Endodermal cell (in vitro differentiated cells): ENCODE data around the gene STAT1. TPM values are rescaled to one million over a fixed set of nuclear protein-coding genes. Genes with fewer than 3 reads are reported as not detected.
A peak's percentile ranks its signal among the peaks of the same experiment; 100 is the strongest.

Experiments used
- DNase-seq: peaks from one replicate; pipeline ENCODE4 v3.0.0-alpha.2; 2017
- H3K27ac ChIP-seq: 2 replicates; pipeline ENCODE4 v1.5.1; 2013; ENCODE audit warnings: mild to moderate bottlenecking, low read depth, low read length, moderate library complexity
- H3K27me3 ChIP-seq: 2 replicates; pipeline ENCODE4 v1.6.1; 2013; ENCODE audit warnings: mild to moderate bottlenecking, low read length, moderate library complexity; ENCODE audit not compliant: insufficient read depth, control insufficient read depth, poor library complexity, severe bottlenecking
- H3K36me3 ChIP-seq: 2 replicates; pipeline ENCODE4 v1.7.0; 2013; ENCODE audit warnings: mild to moderate bottlenecking, low read length, moderate library complexity; ENCODE audit not compliant: control insufficient read depth, insufficient read depth
- H3K4me1 ChIP-seq: one replicate; pipeline ENCODE4 v1.7.0; 2013; ENCODE audit warnings: low read length; ENCODE audit not compliant: control insufficient read depth, insufficient read depth
- H3K4me3 ChIP-seq: 2 replicates; pipeline ENCODE4 v1.5.1; 2013; ENCODE audit warnings: mild to moderate bottlenecking, low read length, moderate library complexity
- H3K9ac ChIP-seq: 2 replicates; pipeline ENCODE4 v1.6.1; 2013; ENCODE audit warnings: mild to moderate bottlenecking, low read length, moderate library complexity; ENCODE audit not compliant: poor library complexity, severe bottlenecking; ENCODE audit errors: extremely low read depth
- H3K9me3 ChIP-seq: 2 replicates; pipeline ENCODE4 v1.6.1; 2013; ENCODE audit warnings: mild to moderate bottlenecking, low read length, moderate library complexity; ENCODE audit not compliant: control insufficient read depth
- H3K27ac Mint-ChIP-seq: 2 replicates; pipeline ENCODE4 v1.8.0; 2020; ENCODE audit warnings: mixed read lengths
- H3K27me3 Mint-ChIP-seq: 2 replicates; pipeline ENCODE4 v1.8.0; 2021; ENCODE audit warnings: mild to moderate bottlenecking, mixed read lengths; ENCODE audit not compliant: insufficient read depth
- H3K36me3 Mint-ChIP-seq: 2 replicates; pipeline ENCODE4 v1.8.0; 2020; ENCODE audit warnings: low read depth, mixed read lengths
- H3K4me1 Mint-ChIP-seq: 2 replicates; pipeline ENCODE4 v1.8.0; 2020; ENCODE audit warnings: mixed read lengths
- H3K4me3 Mint-ChIP-seq: 2 replicates; pipeline ENCODE4 v1.8.0; 2020; ENCODE audit warnings: mild to moderate bottlenecking, moderate library complexity, mixed read lengths
- H3K9me3 Mint-ChIP-seq: 2 replicates; pipeline ENCODE4 v1.8.0; 2020; ENCODE audit warnings: mild to moderate bottlenecking, mixed read lengths
- WGBS, 2 experiments: methylation state at CpG; one replicate each; pipeline versions ENCODE4 v1.1.5 to v1.1.7; 2013; ENCODE audit warnings: missing lambda C conversion rate in 2 of 2, mixed read lengths in 1 of 2; ENCODE audit not compliant: insufficient coverage in 1 of 2, insufficient read length in 1 of 2; 5-methylcytosine and 5-hydroxymethylcytosine counted together
- total RNA-seq, 2 donors: library from RNA; stranded (reverse); fragmentation: NEBNext Ultra II Directional in 1 of 2; extraction: Animal tissue kit (Norgen Biotek cat#: 25700) in 1 of 2; gene quantifications; 2 replicates in 1 of 2; 3 replicates in 1 of 2; pipeline ENCODE4 v1.2.1, GENCODE V29; 2021
- TF ChIP-seq, protein P1 (sequence below): fragments of 200-600 bp; sonication (generic); conservative IDR thresholded peaks from 2 replicates; pipeline ENCODE4 v1.5.0; 2021; ENCODE audit warnings: antibody characterized with exemption, mild to moderate bottlenecking

STAT1 gene
- total RNA-seq, 2 donors from 2014 or later: 48.3 to 74.4 TPM

DNA sequence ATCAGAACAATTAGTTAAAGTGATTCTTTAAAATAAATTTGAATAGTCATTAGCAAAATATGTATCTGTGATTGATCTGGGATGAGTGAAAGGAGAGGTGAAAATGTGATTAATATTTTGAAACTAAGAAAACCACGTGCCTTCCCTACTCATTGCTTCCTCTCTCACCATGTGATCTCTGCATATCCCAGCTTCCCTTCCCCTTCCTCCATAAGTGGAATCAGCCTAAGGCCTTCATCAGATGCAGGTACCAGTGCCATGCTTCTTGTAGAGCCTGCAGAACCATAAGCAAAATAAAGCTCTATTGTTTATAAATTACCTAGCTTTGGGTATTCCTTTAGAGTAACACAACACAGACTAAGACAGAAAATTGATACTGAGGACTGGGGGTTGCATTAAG, 11.2 kb upstream of the STAT1 start:
- 91% methylated on average over 1 of the region's 1 CpG; no CpG with 5 or more reads in 1 of the 2 experiments for WGBS, 2 experiments
- Histone ChIP-seq H3K9me3 (no peaks in the 10 kb centered on the region), H3K4me3 (no peak overlapping the region), H3K27ac (no peak overlapping the region), H3K36me3 (no peaks in the 10 kb centered on the region), H3K4me1 (peaks cover 12% of the 10 kb centered on the region), H3K27me3 (no peaks in the 10 kb centered on the region), H3K9ac (no peak overlapping the region)
- Mint-ChIP-seq H3K4me1 (peaks cover 9% of the 10 kb centered on the region), H3K27me3 (no peaks in the 10 kb centered on the region), H3K27ac (no peak overlapping the region), H3K9me3 (no peaks in the 10 kb centered on the region), H3K4me3 (no peak overlapping the region), H3K36me3 (no peaks in the 10 kb centered on the region)
- TF ChIP-seq, protein P1, sequence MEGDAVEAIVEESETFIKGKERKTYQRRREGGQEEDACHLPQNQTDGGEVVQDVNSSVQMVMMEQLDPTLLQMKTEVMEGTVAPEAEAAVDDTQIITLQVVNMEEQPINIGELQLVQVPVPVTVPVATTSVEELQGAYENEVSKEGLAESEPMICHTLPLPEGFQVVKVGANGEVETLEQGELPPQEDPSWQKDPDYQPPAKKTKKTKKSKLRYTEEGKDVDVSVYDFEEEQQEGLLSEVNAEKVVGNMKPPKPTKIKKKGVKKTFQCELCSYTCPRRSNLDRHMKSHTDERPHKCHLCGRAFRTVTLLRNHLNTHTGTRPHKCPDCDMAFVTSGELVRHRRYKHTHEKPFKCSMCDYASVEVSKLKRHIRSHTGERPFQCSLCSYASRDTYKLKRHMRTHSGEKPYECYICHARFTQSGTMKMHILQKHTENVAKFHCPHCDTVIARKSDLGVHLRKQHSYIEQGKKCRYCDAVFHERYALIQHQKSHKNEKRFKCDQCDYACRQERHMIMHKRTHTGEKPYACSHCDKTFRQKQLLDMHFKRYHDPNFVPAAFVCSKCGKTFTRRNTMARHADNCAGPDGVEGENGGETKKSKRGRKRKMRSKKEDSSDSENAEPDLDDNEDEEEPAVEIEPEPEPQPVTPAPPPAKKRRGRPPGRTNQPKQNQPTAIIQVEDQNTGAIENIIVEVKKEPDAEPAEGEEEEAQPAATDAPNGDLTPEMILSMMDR: no peak
- no peak for DNase-seq

GRCh38 chr2:191023235-191023679, 9.3 kb upstream of the STAT1 start:
- H3K36me3 Mint-ChIP-seq: no peaks in the 10 kb centered on the region
- H3K4me1 Mint-ChIP-seq: no peaks in the 10 kb centered on the region
- WGBS, 2 experiments: 93 to 95% methylated on average over 2 to 7 of the region's 7 CpGs

DNA sequence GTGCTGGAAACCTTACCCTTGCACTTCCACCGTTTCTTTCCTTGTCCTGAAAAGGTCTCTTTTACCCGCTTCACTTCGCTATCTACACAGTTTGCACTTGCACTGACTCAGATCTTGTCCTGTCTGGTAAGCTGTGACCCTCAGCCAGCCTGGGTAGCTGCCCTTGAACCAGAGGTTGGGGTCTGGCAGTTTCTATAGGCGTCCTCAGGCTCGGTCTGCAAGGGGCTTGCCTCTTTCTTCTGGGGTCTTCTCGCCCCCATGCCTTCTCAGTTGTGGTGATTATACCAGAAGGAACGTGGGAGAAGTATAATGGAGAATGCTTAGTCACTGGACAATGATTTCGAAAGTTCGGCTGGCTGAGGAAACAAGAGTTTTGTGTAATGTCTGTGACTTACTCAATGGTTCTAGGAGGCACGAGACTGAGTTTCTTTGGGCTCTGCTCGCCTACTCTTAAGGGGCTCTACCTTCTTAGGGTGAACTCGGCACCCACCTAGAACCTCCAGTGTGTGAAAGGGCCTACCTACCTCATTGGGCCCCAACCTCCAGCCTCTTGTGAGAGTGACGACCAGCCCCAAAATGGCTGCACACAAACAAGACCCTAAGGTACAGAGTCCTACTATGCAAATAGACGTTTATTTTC, 6.9 kb upstream of the STAT1 start:
- Mint-ChIP-seq H3K27ac (no peak overlapping the region), H3K4me1 (no peaks in the 10 kb centered on the region), H3K27me3 (peaks cover 22% of the 10 kb centered on the region), H3K4me3 (no peak overlapping the region), H3K36me3 (no peaks in the 10 kb centered on the region), H3K9me3 (peaks cover under 1% of the 10 kb centered on the region)
- Histone ChIP-seq H3K27ac (no peak overlapping the region), H3K36me3 (no peaks in the 10 kb centered on the region), H3K4me3 (peak overlapping the region; percentile 80), H3K9ac (peak overlapping the region; percentile 81), H3K9me3 (no peaks in the 10 kb centered on the region), H3K4me1 (peaks cover 3% of the 10 kb centered on the region), H3K27me3 (peaks cover 15% of the 10 kb centered on the region)
- TF ChIP-seq, protein P1: peak; percentile 8
- WGBS, 2 experiments: 54 to 88% methylated on average over 6 to 14 of the region's 14 CpGs
- no peak for DNase-seq

More at GRCh38 chr2:191023235-191023679, 9.3 kb upstream of the STAT1 start:
- Histone ChIP-seq H3K9me3 (no peaks in the 10 kb centered on the region), H3K27ac (no peak overlapping the region), H3K4me3 (no peak overlapping the region), H3K4me1 (peaks cover 3% of the 10 kb centered on the region), H3K9ac (no peak overlapping the region), H3K27me3 (no peaks in the 10 kb centered on the region), H3K36me3 (no peaks in the 10 kb centered on the region)
- H3K27me3 Mint-ChIP-seq: peaks cover 6% of the 10 kb centered on the region
- H3K9me3 Mint-ChIP-seq: no peaks in the 10 kb centered on the region
- H3K27ac Mint-ChIP-seq: no peak overlapping the region
- TF ChIP-seq, protein P1: no peak
- H3K4me3 Mint-ChIP-seq: no peak overlapping the region
- DNase-seq: peak; percentile 31
